ENCODE data around the gene PUM2. TPM values are rescaled to one million over a fixed set of nuclear protein-coding genes. Genes with fewer than 3 reads are reported as not detected.

PUM2 gene
- total RNA-seq, 1 experiment from 2014 or later, result 104 TPM

- TF ChIP-seq ZNF416 (CRISPR knock-in tag; IDR thresholded peaks at IDR 0.05) (no peak), ZNF425 (CRISPR knock-in tag; conservative IDR thresholded peaks at IDR 0.05) (no peak), FOXJ3 (CRISPR knock-in tag; IDR thresholded peaks at IDR 0.05; ENCODE audit: borderline replicate concordance) (no peak), ZNF423 (CRISPR knock-in tag; IDR thresholded peaks at IDR 0.05) (no peak), SMAD3 (CRISPR knock-in tag; IDR thresholded peaks at IDR 0.05; ENCODE audit: borderline replicate concordance) (no peak)
- TF ChIP-seq, protein P1, sequence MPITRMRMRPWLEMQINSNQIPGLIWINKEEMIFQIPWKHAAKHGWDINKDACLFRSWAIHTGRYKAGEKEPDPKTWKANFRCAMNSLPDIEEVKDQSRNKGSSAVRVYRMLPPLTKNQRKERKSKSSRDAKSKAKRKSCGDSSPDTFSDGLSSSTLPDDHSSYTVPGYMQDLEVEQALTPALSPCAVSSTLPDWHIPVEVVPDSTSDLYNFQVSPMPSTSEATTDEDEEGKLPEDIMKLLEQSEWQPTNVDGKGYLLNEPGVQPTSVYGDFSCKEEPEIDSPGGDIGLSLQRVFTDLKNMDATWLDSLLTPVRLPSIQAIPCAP (CRISPR knock-in tag; IDR thresholded peaks at IDR 0.05), result no peak
These were observed 147.6 kb downstream of the PUM2 start (continued) for GRCh38 chr2:20203072-20203471.

DNA sequence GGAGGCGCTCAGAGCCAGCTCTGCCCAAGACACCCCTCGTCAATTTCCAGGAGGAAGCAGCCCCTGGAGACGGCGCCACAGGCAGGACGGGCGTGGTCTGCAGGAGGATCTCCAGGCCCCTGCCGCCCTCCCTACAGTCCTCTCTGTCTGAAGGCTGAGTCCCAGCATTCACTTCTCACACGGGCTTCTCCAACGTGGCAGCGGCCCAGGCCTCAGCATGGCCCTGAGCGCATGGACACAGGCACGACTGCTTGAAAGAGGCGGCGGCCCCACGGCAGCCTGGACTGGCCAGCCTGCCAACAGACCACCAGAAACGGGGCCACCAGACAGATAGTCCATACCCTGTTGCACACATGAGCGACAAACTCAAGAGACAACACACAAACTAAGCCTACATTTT lies 149.0 kb downstream of the PUM2 start:
- TF ChIP-seq NR1H2 (CRISPR knock-in tag; IDR thresholded peaks at IDR 0.05), result no peak
- TF ChIP-seq ZNF317 (CRISPR knock-in tag; IDR thresholded peaks at IDR 0.05; ENCODE audit: borderline replicate concordance, low read depth), result no peak
- no peak for TF ChIP-seq AR (CRISPR knock-in tag; IDR thresholded peaks at IDR 0.05)
- TF ChIP-seq GTF2I (CRISPR knock-in tag; conservative IDR thresholded peaks at IDR 0.05), result no peak
- TF ChIP-seq PRRX2 (CRISPR knock-in tag; IDR thresholded peaks at IDR 0.05), result no peak
- TF ChIP-seq E2F1 (CRISPR knock-in tag; IDR thresholded peaks at IDR 0.05), result no peak
- no peak for TF ChIP-seq NFE2L1 (CRISPR knock-in tag; IDR thresholded peaks at IDR 0.05)
- TF ChIP-seq ZNF423 (CRISPR knock-in tag; IDR thresholded peaks at IDR 0.05), result no peak
- TF ChIP-seq IRF2 (CRISPR knock-in tag; IDR thresholded peaks at IDR 0.05; ENCODE audit: borderline replicate concordance, low read depth), result no peak
- TF ChIP-seq TEAD1 (CRISPR knock-in tag; IDR thresholded peaks at IDR 0.05), result no peak
- TF ChIP-seq TP53 (CRISPR knock-in tag; IDR thresholded peaks at IDR 0.05), result no peak
- no peak for TF ChIP-seq ZNF281 (CRISPR knock-in tag; IDR thresholded peaks at IDR 0.05)
- TF ChIP-seq, protein P2, sequence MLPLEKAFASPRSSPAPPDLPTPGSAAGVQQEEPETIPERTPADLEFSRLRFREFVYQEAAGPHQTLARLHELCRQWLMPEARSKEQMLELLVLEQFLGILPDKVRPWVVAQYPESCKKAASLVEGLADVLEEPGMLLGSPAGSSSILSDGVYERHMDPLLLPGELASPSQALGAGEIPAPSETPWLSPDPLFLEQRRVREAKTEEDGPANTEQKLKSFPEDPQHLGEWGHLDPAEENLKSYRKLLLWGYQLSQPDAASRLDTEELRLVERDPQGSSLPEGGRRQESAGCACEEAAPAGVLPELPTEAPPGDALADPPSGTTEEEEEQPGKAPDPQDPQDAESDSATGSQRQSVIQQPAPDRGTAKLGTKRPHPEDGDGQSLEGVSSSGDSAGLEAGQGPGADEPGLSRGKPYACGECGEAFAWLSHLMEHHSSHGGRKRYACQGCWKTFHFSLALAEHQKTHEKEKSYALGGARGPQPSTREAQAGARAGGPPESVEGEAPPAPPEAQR (CRISPR knock-in tag; IDR thresholded peaks at IDR 0.05), result no peak
- TF ChIP-seq FOXP1 (CRISPR knock-in tag; IDR thresholded peaks at IDR 0.05; ENCODE audit: borderline replicate concordance), result no peak
- TF ChIP-seq JAZF1 (CRISPR knock-in tag; IDR thresholded peaks at IDR 0.05), result no peak
- TF ChIP-seq ZNF512 (CRISPR knock-in tag; IDR thresholded peaks at IDR 0.05; ENCODE audit: borderline replicate concordance), result no peak
- no peak for TF ChIP-seq ZNF263 (CRISPR knock-in tag; IDR thresholded peaks at IDR 0.05; ENCODE audit: low read depth)
- TF ChIP-seq ZBTB21 (CRISPR knock-in tag; IDR thresholded peaks at IDR 0.05; ENCODE audit: borderline replicate concordance), result no peak
- no peak for TF ChIP-seq ATF1 (CRISPR knock-in tag; IDR thresholded peaks at IDR 0.05)
- peaks cover 4% of the 10 kb centered on the region for H3K4me1 Mint-ChIP-seq

More for the DNA sequence above, 149.0 kb downstream of the PUM2 start:
- H3K9me3 Mint-ChIP-seq, result no peaks in the 10 kb centered on the region
- H3K27ac Mint-ChIP-seq, result no peak overlapping the region
- peaks cover 37% of the 10 kb centered on the region for H3K36me3 Mint-ChIP-seq
- DNase-seq (ENCODE audit: low spot score) (no peak), ATAC-seq (no peak)
- no peaks in the 10 kb centered on the region for H3K27me3 Mint-ChIP-seq (ENCODE audit: low read depth)
- no peak overlapping the region for H3K4me3 Mint-ChIP-seq
- ChIA-PET CTCF (no interaction called here), POLR2A (no interaction called here)
